ENCODE data around the gene FBXL19.

FBXL19 gene

GRCh38 chr16:30990105-30990504, 66.7 kb downstream of the FBXL19 start:
- no peak for DNase-seq (ENCODE audit: low read depth, low spot score)
- no peak overlapping the region for H3K4me3 ChIP-seq (ENCODE audit: low read depth, low read length)
- no peak for TF ChIP-seq CTCF (IDR thresholded peaks at IDR 0.05; ENCODE audit: insufficient read depth, low read length, missing control alignments)
- POLR2A ChIA-PET, result no interaction called here
- CTCF ChIA-PET, result no interaction called here

GRCh38 chr16:30991052-30991451, 67.7 kb downstream of the FBXL19 start:
- POLR2A ChIA-PET, result no interaction called here
- TF ChIP-seq CTCF (IDR thresholded peaks at IDR 0.05; ENCODE audit: insufficient read depth, low read length, missing control alignments), result no peak
- no peak for DNase-seq (ENCODE audit: low read depth, low spot score)
- CTCF ChIA-PET, result interaction anchor here (1.7 kb wide), 1 partner anchor 151 kb away, joined by 5 read pairs; no protein-coding TSS in a partner anchor
- H3K4me3 ChIP-seq (ENCODE audit: low read depth, low read length), result no peak overlapping the region

- ChIA-PET POLR2A (no interaction called here), CTCF (interaction anchor here (1.0 to 5.6 kb wide), 3 partner anchors 8 to 150 kb away, joined by 3 to 49 read pairs (median 5); partner anchors contain the start of gene HSD3B7)
- no peak overlapping the region for H3K4me3 ChIP-seq (ENCODE audit: low read depth, low read length)
- no peak for DNase-seq (ENCODE audit: low read depth, low spot score)
- TF ChIP-seq CTCF (IDR thresholded peaks at IDR 0.05; ENCODE audit: insufficient read depth, low read length, missing control alignments), result no peak
Observed at GRCh38 chr16:30992276-30992780, 69.0 kb downstream of the FBXL19 start.

- POLR2A ChIA-PET, result interaction anchor here (1.6 to 1.8 kb wide), 2 partner anchors 8 to 80 kb away, joined by 5 read pairs; partner anchors contain the start of genes HSD3B7 and ZNF668
- CTCF ChIA-PET, result interaction anchor here (0.9 to 5.6 kb wide), 6 partner anchors 9 to 875 kb away, joined by 3 to 49 read pairs (median 4); partner anchors contain the start of gene HSD3B7
Observed at GRCh38 chr16:30992931-30993816, 69.8 kb downstream of the FBXL19 start.

GRCh38 chr16:30995927-30996323, 72.6 kb downstream of the FBXL19 start:
- TF ChIP-seq CTCF (IDR thresholded peaks at IDR 0.05; ENCODE audit: insufficient read depth, low read length, missing control alignments), result no peak
- CTCF ChIA-PET, result interaction anchor here (1.2 to 5.6 kb wide), 3 partner anchors 12 to 113 kb away, joined by 3 to 49 read pairs (median 5); partner anchors contain the start of gene HSD3B7
- POLR2A ChIA-PET, result no interaction called here
- no peak overlapping the region for H3K4me3 ChIP-seq (ENCODE audit: low read depth, low read length)
- DNase-seq (ENCODE audit: low read depth, low spot score), result no peak

More at GRCh38 chr16:30992931-30993816, 69.8 kb downstream of the FBXL19 start:
- H3K4me3 ChIP-seq (ENCODE audit: low read depth, low read length), result no peak overlapping the region
- TF ChIP-seq CTCF (IDR thresholded peaks at IDR 0.05; ENCODE audit: insufficient read depth, low read length, missing control alignments), result no peak
- no peak for DNase-seq (ENCODE audit: low read depth, low spot score)
